Measurements from ENCODE around the gene SPECC1L.

SPECC1L gene

GRCh38 chr22:24417901-24418641 lies 147.4 kb downstream of the SPECC1L start:
- no peak for DNase-seq

DNA sequence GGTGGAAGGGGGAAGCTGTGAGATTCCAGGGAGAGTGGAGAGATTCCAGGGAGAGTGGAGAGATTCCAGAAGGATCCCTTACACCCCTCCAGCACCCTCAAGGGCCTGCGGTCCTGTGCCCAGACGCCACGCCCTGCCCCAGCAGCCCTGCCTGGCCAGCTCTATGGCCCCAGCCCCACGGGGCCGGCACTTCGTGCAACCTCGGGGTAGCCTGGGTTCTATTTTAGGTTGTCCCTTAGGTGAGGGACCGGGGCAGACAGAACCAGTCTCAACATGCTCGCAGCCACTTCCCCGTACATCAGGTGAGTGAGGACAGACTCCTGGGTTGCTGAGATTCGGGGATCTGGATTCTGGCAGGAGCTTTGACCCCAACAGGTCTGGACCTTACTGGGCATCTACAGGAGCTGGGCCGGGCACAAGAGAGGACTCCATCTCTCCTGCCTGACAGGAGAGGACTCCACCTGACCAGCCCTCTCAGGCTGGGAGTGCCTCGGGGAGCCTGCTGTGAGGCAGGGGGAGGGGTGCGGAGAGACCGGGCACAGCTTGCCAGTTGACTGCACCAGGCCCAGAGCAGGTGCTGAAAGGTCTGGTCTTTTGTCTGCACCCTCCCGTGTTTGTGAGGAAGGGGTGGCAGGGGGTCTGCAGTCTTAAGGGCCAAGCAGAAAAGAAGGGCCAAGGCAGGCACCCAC lies 148.3 kb downstream of the SPECC1L start:
- no peak for DNase-seq

DNA sequence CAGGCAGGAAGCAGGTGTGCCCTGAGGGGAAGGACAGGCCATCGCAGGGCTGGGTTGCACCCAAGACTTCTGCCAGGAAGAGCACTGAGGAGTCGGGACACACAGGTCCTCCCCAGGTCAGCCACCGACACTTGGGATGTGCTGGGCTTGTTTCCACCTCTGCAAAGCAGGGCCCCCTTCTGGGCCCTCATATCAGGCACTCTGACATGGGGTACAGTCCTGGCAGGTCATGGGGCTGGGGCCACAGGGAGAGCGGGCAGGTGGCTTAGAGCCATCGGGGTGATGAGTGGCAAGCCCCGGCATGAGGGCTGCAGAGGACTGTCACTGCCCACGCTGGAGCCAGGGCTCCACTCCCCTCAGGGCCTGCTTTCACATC lies 148.8 kb downstream of the SPECC1L start:
- DNase-seq = no peak

- no peak for DNase-seq
Measured at GRCh38 chr22:24420072-24420976, 149.7 kb downstream of the SPECC1L start.

DNA sequence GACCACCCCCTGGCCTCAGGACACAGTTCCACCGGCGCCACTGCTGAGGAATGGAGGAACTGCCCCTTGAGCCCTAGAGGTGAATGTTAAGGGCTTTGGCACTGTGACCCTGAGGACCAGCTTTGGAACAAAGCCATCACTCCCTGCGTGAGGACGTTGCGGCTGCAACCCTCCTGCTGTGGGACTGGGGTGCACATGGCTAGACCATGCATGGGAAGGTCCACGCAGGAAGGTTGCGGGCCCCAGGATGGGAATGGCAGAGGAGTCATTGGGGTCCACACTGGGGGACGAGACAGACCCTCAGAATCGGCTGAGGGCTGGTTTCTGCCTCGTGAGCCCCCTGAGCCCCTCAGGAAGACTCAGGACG lies 150.3 kb downstream of the SPECC1L start:
- no peak for DNase-seq

GRCh38 chr22:24421428-24421931 lies 150.8 kb downstream of the SPECC1L start:
- no peak for DNase-seq

GRCh38 chr22:24422102-24422665 lies 151.6 kb downstream of the SPECC1L start:
- no peak for DNase-seq

DNA sequence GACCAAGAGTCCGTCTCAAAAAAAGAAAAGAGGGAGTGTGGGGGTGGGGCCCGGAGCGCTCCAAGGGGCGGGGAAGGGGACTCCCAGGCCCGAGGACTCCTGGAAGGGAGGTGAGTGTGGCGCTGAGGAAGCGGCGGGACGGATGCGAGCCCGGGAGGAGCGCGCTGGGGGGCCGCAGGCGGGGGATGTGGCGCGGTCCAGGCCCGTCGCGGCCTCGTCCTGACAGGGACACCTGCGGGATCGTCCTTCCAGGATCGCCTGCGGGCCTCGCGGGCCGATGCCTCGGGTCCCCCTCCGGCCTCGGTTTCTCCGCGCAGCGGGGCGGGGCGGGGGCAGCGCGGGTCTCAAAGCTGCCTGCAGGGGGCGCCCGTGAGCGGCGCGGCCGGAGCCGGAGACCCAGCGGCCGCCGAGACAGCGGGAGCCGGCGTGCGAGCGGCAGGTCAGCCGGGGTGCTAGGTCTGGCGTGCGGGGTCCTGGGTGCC lies 152.9 kb downstream of the SPECC1L start:
- peak; percentile 64 for DNase-seq

GRCh38 chr22:24424001-24424900 lies 153.6 kb downstream of the SPECC1L start:
- DNase-seq = no peak

- no peak for DNase-seq
Measured at GRCh38 chr22:24424901-24425775, 154.5 kb downstream of the SPECC1L start.

DNA sequence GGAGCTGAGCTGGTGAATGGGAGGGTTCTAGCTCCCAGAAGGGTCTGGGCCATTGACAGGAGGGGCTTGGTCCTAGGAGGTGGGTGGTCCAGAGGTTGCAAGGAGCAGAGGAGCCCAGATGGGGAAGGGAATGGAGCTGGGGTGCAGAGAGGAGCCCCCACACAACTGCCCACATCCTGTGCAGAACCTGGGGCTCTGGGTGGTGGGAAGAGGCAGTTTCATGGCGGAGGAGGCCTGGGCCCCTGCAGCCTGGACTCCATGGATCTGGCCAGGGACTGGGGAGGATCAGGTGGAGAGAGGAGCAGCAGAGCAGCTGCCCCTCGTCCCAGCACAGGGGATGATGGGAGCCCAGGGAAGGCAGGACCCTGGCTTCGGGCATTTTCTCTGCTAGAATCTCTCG lies 155.8 kb downstream of the SPECC1L start:
- DNase-seq = no peak

GRCh38 chr22:24426851-24427499 lies 156.3 kb downstream of the SPECC1L start:
- no peak for DNase-seq

GRCh38 chr22:24427500-24428164 lies 157.0 kb downstream of the SPECC1L start, which contains the start of gene ADORA2A:
TSS of gene ADORA2A (plus strand) at chr22:24427599. CDS start at chr22:24433405, 5,806 bp downstream.
- peak; percentile 83 for DNase-seq

- peak; percentile 20 for DNase-seq
Measured at GRCh38 chr22:24428751-24429410, 158.2 kb downstream of the SPECC1L start.

DNA sequence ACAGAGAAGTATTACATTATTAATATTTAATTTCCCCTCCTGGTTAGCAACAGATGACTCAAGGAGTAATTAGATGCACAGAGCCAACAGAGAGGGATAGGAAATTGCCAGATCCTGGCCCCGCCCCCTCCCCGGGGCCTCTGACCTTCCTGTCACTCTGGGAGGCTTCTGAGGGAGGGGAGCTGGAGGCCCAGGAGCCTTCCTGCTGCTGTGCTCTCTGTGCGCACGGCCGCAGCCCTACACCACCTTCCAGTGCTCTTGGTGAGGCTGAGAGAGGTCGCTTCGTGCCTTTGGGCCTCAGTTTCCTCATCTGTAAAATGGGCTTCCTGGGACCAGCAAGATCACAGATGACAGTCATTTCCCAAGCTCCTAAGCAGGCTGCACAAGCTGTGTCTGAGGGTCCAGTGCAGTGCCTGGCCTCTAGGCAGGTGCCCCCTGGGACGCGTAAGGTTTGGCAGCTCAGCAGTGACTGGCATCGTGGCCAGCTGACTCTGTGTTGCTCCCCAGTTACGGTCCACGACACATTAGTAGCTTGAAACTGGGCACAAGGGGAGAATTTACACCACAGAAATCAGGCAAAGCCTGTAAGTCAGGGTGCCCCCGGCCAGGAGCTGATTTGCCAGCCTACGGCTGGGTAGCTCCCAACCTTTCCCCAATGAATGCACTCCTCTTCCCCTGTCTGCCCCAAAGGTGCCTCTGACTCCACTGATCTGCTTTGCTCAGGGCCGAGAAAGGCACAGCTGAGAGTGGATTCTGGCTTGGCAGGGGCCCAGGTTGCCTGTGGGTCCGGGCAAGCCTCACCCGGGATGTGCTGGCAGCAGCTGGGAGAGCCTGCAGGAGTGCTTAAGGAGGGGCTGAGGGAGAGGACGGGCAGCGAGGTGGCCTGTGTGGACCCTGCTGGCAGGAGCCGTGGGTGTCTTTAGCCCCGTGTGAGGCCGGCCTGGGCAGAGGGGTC lies 159.1 kb downstream of the SPECC1L start:
- peak; percentile 86 for DNase-seq

DNA sequence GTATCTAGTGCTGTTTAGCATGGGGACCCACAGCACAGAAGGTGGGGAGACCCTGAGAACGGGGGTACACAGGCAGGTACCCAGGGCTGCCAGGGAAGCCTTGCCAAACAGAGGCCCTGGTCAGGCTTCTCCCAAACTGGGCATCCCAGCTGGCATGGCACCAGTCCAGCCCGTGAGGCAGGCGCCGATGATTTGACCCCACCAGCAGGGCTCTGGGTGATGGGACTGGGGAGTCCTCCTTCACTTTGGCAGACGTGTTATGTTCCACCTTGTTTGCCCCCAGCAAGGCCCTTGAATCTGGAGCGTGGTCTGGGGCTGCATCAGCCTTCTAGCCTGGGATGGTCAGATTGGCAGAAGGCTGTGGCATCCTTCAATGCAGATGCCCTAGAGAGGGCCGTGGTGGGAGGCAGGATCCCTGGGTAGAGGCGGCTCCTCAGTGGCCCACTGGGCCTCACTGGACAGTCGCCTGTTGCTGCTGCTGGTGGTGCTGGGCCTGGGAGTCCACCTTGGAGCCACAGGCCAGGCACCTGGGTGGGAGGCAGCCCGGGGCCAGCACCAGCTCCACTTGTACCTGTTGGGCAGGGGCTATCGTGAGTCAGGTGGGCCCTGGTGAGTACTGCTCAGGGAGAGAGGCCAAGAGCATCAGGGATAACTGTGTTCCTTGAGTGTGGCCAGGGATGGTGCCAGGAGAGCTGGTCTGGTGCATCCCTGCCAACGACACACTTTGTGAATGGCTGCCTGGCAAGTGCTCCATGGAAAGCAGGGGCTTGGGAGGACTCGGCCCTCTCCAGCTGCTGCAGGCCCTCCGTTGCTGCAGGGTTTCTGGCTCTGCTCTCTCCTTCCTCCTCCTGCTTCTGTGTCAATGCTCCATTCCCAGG lies 160.0 kb downstream of the SPECC1L start:
- DNase-seq = no peak
